D341Med (cell line): ENCODE measurements around the gene LHPP.

Source experiments
- DNase-seq: peaks from one replicate; pipeline ENCODE4 v3.0.0; 2012; ENCODE audit warnings: low spot score

LHPP gene

GRCh38 chr10:124557648-124558338, 96.2 kb downstream of the LHPP start:
- DNase-seq, result no peak

DNA sequence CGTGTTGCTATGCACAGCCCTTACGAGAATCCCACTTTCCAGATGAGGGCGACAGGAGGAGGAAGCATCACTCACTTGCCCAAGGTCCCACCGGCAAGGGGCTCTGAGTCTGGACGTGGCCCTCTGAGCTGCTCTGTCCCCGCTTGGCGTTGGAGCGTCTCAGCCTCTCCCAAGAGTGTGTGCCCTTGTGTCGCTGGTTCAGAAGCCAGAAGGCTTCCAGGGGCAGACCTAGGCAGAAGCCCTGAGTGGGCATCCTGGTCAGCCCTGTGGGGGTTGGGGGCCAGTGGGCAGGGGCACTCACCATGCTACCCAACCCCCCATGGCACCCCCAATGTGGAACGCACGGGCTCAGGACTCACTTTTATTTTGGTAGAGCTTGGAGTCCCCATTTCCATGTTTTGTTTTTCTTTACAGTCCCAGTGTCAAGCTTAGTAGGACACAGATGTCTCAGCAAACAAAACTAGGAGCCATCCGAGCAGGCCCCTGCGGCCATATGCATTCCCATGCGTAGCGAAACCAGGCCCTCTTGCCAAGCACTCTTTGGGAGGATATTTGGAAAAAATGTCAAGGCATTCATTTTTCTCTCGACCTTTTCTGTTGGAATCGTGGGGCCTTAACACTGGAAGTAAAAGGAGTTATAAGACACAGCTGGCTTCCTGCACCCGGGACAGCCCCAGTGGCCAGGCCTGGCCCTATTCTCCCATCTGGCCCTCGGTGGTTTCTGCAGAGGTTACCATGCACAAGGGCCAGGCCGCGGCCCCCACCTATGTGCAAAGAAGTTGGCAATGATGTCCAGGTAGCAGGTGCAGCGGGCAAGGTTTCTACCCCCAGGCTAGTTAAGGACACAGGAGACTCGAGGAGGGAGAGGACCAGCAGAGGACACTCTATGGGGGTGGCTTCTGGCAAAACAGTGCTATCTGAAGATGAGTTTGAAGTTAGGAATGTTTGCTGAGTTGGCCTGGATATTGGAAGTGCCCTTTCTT, 97.0 kb downstream of the LHPP start:
- no peak for DNase-seq

DNA sequence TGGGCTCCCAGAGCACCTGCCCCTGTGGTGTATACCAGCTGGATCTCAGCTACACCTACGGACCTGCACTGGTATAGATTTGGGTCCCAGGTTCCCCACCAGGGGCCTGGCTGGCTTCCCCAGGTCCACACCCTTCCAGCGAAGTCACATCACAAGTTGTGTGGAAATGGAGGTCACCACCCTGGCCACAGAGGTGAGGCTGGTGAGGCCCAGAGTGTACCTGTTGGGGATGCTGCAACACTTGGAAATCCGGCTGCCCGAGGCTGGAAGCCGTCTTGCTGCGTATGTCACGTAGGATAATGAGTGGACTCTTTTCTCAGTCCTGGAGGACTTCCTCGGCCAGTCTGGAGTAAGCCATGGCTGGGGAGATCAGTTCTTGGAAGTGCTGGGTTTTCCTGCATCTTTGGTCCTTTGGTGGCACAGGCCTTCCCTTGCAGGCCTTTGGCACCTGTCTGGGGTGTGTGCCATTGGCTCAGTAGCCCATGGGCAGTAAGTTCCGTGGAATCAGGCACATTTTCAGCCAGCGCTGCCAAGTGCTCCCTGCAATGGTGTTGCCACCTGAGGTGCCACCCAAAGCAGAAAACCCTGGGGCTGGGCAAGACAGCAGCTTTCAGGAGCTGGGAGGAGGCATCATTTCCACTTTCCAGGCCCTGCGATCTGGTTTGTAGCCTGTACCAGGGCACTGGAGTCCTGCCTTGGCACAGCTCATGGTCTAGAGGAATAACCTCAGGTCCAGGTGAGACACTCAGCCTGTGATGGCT, 97.9 kb downstream of the LHPP start:
- no peak for DNase-seq

DNA sequence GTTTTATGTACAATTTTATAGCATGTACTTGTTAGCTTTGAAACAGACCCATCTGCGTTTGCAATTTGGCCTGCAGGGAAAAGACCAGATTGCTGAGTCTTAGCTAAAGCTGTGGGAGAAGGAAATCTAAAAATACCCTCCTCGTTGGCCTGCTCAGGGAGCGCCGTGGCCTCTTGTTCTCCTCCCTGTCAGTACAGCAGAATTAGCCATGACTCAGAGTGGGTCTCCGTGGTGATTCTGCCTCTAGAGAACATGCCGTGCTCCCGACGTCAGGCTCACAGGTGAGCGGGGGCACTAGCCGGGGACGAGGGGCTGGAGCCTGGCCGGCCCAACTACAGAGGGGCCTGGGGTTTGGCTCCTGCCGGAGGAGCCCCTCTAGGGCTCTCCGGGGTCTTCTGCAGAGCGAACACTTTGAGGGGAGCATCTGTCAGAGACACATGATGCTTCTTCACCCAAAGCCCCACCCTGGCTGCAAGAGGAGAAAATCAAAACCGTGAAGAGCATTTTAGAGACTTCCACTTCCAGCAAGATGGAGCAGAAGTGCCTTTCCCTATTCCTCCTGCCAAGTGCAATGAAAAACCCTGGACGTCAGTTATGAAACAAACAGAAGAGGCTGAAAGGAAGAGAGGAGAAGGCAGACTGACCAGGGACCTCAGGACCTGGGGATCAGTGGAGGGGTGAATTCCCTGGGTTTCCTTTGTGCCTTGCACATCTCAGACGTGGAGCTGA, 98.9 kb downstream of the LHPP start:
- no peak for DNase-seq

DNA sequence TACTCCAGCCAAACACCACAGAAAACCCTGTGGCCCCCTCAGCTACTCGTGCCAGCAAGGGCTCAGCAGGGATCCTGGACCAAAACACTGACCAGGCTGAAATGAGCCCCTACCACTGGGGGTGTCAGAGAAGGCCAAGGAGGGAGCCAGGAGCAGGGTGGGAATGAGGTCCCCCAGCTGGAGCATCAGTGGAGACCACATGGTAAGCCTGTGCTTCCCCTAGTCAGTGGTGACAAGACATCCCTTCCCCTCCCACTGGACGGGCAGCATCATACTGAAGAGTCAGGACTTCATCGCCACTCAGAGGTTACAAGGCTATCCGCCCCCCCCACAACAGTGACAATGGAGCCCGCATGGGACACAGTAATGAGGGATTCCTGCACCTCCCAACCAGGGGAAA, 99.6 kb downstream of the LHPP start:
- DNase-seq, result no peak

DNA sequence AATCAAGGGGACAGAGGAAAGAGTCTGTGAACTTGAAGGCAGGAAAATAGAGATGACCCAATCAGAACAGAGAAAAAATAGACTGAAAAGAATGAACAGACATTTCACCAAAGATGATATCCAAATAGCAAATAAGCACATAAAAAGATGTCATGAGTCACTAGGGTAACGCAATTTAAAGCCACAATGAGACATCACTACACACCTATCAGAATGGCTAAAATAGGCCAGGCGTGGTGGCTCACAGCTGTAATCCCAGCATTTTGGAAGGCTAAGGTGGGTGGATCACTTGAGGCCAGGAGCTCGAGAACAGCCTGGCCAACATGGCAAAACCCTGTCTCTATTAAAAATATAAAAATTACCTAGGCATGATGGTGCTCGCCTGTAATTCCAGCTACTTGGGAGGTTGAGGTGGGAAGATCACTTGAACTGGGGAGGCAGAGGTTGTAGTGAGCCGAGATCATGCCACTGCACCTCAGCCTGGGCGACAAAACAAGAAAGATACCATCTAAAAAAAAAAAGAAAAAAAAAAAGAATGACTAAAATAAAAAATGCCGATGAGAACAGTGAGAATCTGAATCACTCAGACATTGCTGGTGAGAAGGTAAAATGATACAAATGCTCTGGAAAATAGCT, 100.9 kb downstream of the LHPP start:
- DNase-seq, result no peak

DNA sequence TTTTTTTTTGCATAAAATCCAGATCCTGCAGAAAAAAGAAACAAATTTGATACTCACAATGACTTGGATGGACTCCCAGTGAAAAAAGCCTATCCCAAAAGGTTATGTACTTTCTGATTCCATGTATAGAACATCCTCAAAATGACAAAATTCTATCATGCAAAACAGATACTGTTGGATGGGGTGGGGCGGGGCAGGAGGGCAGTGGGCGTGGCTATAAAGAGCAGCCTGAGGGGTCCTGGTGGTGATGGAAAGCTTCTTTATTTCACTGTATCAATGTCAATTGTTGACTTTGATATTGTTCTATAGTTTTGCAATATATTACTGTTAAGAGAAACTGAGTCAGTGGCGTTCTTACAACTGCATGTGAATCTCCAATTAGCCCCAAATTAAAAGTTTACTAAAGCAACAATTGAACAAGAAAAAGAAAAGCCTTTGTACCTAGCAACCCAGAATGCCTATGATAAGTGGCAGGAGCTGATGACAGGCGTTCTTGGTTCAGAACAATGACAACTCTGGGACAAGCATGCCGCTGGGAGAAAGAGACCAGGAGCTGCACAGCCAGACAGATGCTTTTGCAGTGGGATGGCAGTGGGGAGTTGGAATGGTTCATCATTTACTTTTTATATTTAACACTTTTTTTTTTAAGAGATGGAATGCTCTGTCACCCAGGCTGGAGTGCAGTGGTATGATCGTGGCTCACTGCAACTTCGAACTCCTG, 101.9 kb downstream of the LHPP start:
- no peak for DNase-seq

DNA sequence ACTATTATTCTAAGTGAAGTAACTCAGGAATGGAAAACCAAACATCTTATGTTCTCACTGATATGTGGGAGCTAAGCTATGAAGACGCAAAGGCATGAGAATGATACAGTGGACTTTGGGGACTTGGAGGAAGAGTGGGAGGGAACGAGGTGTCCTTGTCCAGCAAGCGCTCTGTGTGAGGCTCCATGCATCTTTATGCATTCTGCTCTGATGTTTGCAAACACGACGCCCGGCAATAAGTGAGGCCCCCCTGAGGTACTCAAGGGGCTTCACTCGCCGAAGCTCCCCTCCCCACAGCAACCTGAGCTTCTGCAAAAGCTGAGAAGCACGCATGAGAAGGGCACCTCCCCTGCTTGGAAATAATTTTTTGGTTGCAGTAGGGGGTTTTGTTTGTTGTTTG, 103.3 kb downstream of the LHPP start:
- DNase-seq, result no peak

- DNase-seq, result peak; percentile 58
Observed at GRCh38 chr10:124565565-124566221, 104.1 kb downstream of the LHPP start.

DNA sequence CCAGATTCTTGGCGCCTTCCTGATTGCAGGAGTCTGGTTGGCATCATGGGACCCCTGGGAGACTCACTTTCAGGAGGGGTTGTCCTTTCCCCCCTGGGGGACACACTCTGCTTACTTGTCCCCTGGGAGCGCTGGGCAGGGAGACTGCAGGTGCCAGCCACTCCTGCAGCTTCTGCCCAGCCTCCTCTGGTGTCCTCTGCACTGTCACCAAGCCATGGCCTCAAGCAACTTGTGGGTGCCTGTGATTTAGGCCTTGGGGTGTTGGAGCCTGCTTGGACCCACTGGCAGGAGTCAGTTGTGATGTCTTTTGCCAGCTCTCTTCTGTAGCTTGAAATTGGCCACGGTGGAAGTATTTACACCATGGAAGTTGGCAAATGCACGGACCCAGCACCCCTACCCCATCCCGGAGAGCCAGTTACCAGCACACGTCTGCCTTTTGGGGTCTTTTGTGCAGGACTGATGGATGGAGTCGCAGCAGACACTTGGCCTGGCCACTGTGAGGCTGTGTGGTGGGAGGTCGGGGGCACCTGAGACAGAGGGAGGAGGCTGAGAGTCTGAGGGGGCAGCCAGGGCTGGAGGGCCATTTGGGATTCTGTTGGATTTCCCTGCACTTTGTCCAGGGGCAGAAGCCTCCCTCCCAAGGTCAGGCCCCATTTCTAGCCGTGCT, 104.7 kb downstream of the LHPP start:
- DNase-seq, result no peak

- no peak for DNase-seq
Observed at GRCh38 chr10:124566981-124567835, 105.6 kb downstream of the LHPP start.

- DNase-seq, result no peak
Observed at GRCh38 chr10:124568339-124568738, 106.7 kb downstream of the LHPP start.

GRCh38 chr10:124568848-124569622, 107.4 kb downstream of the LHPP start:
- no peak for DNase-seq

DNA sequence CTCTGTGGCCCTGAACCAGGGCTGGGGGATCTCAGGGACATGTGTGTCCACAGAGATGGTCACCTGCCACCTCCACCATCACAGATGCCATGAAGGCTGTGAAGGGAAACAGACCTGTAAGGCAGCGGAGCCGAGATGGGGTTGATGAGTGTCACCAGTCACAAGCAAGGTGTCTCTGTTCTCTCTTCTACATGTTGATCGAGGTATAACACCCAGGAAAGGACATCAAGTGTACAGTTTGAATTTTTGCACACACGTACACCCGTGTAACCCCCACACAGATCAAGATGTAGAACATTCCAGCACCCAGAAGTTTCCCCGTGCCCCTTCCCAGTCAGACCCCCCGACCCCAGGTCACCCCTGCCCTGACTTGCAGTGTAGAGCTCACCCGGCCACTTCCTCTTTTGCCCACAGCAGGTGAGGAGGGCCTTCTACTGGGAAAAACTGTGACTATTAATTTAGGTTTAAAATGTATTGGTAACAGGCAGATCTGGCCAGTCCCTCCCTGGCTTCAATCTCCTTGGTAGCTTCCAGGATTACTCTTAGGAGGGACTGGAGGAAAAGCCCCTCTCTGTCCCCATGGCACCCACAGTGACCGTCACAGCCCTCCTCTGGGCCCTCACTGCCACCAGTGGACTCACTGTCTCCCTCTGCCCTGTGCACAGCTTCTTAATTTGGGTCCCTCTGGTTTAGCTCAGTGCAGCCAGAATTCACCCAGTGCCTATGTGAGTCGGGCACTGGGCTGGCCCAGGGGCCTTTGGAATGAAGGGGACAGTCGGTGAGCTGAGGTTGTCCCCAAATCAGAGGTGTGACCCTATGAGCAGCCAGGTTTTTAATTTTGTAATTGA, 108.2 kb downstream of the LHPP start:
- no peak for DNase-seq

DNA sequence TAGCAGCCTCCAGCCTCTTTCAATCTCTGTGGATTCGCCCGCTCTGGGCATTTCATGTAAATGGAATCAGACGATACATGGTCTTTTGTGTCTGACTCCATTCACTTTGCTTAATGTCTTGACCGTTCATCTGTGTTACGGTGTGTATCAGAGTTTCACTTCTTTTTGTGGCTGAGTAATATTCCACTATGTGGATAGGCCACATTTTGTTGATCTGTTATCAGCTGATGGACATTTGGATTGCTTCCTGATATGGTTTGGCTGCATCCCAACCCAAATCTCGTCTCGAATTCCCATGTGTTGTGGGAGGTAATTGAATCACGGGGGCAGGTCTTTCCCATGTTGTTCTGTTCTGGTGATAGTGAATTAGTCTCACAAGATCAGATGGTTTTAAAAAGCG, 109.0 kb downstream of the LHPP start:
- DNase-seq, result no peak

GRCh38 chr10:124572751-124573150, 111.1 kb downstream of the LHPP start:
- no peak for DNase-seq
